ENCODE results near the gene TLCD2. TPM values are rescaled to one million over a fixed set of nuclear protein-coding genes. Genes with fewer than 3 reads are reported as not detected.

The TLCD2 gene
- total RNA-seq: 0.12 and 0.13 TPM in 2 replicates

DNA sequence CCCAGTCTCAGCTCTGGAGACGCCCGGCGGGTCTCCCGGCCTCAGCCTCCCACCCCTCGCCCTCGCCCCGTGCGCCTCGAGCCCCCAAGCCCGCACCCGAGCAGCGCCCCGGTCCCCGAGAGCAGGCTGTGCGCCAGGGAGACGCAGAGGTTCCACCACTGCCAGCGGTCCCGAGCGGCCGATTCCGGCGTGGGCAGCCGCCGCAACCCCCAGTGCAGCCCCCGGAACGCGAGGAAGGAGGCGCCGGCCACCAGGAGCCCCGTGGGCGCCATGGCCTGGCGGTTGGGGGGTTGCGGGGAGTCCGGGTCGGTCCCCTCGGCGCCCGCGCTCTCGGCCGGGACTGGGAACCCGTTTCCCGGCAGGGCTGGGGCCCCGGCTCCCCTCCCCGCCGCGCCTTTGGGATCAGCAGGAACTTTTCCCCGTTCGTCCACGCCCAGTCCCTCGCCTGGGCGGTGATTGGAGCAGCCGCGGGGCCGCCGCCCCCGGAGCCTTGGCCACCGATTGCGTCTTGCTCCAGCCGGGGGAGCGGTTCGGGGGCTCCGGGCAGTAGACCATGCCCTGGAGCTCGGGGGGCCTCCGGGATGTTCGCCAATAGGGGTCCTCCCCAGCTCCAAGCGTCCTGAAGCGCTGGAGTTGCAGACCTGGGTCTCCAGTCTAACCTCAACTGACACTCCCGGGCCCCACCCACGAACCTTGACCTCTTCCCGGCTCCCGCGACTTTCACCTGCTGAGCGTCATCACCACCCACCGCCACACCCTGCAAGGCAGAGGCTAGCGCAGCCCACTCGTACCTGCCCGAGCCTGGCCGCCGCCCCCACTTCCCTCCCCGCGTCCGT is at the start of gene TLCD2:
Gene TLCD2, minus strand, starts transcription at position 407 of the 836 bp plus-strand sequence. Its CDS starts 135 bp downstream, at position 272.
- Mint-ChIP-seq H3K27ac (no peak within 1 kb of the TSS), H3K4me1 (ENCODE audit: low read depth) (peaks cover 14% of the 10 kb centered on the region), H3K36me3 (ENCODE audit: low read depth) (peaks cover 19% of the 10 kb centered on the region), H3K27me3 (ENCODE audit: insufficient read depth) (peaks cover 19% of the 10 kb centered on the region), H3K9me3 (no peaks in the 10 kb centered on the region), H3K4me3 (peak within 1 kb of the TSS; percentile 64)
- intact Hi-C loops (cut with micrococcal nuclease): no loop called here
- no peak for DNase-seq (ENCODE audit: low spot score)

- Mint-ChIP-seq H3K9me3 (no peaks in the 10 kb centered on the region), H3K4me3 (no peak overlapping the region), H3K27me3 (ENCODE audit: insufficient read depth) (peaks cover 5% of the 10 kb centered on the region), H3K27ac (no peak overlapping the region), H3K36me3 (ENCODE audit: low read depth) (peaks cover 2% of the 10 kb centered on the region), H3K4me1 (ENCODE audit: low read depth) (peaks cover 27% of the 10 kb centered on the region)
- no peak for DNase-seq (ENCODE audit: low spot score)
- intact Hi-C loops (cut with micrococcal nuclease): no loop called here
Observed at GRCh38 chr17:1759529-1759928, 49.4 kb upstream of the TLCD2 start.

DNA sequence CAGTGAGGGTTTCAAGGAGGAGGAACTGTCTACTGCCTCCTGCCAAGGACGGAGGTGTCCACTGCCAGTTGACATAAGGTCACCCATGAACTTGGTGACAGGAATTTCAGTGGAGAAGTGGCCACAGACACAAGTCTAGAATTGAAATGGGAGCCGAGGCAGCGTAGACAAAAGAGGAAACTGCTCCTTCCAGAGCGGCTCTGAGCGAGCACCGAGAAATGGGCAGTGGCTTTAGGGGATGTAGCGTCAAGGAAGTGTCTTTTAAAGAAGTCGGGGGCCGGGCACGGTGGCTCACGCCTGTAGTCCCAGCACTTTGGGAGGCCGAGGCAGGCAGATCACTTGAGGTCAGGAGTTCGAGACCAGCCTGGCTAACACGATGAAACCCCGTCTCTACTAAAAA is 48.6 kb upstream of the TLCD2 start:
- no peak for DNase-seq (ENCODE audit: low spot score)
- H3K4me3 Mint-ChIP-seq: no peak overlapping the region
- H3K27ac Mint-ChIP-seq: no peak overlapping the region
- H3K27me3 Mint-ChIP-seq (ENCODE audit: insufficient read depth): peaks cover 5% of the 10 kb centered on the region
- no peaks in the 10 kb centered on the region for H3K9me3 Mint-ChIP-seq
- intact Hi-C loops (cut with micrococcal nuclease): no loop called here
- H3K36me3 Mint-ChIP-seq (ENCODE audit: low read depth): no peaks in the 10 kb centered on the region
- H3K4me1 Mint-ChIP-seq (ENCODE audit: low read depth): peaks cover 19% of the 10 kb centered on the region

DNA sequence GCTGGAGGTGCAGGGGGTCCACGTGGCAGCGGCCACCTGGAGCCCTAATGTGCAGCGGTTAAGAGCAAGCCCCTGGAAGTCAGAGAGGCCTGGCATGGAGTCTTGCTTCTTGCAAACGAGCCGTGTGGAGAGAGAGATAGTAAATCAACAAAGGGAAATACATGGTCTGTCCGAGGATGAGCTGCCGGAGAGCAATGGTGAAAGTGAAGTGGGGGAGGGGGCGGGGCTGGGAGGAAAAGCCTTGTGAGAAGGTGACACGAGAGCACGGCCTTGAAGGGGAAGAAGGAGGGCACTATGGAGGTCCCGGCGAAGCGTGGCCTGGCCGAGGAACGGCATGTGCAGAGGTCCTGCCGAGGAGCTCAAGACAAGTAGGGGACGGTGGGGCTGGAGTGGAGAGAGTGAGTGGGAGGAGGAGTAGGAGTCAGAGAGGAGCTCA is 45.7 kb upstream of the TLCD2 start:
- intact Hi-C loops (cut with micrococcal nuclease): no loop called here
- Mint-ChIP-seq H3K4me1 (ENCODE audit: low read depth) (no peaks in the 10 kb centered on the region), H3K27me3 (ENCODE audit: insufficient read depth) (peaks cover 5% of the 10 kb centered on the region), H3K9me3 (no peaks in the 10 kb centered on the region), H3K4me3 (no peak overlapping the region), H3K27ac (no peak overlapping the region), H3K36me3 (ENCODE audit: low read depth) (no peaks in the 10 kb centered on the region)
- DNase-seq (ENCODE audit: low spot score): no peak

DNA sequence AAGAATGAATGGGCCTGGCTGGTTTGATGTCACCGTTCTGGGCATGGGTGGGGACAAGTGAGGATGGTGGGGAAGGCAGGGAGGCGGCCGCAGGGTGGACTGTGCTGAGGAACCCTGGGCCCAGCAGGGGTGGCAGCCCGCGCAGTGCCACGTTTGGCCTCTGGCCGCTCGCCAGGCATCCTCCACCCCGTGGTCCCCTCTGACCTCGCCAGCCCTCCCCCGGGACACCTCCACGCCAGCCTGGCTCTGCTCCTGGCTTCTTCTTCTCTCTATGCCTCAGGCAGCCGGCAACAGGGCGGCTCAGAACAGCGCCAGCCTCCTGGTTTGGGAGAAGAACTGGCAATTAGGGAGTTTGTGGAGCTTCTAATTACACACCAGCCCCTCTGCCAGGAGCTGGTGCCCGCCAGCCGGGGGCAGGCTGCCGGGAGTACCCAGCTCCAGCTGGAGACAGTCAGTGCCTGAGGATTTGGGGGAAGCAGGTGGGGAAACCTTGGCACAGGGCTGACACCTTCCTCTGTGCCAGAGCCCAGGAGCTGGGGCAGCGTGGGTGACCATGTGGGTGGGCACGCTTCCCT is 45.2 kb upstream of the TLCD2 start:
- Mint-ChIP-seq H3K36me3 (ENCODE audit: low read depth) (no peaks in the 10 kb centered on the region), H3K27ac (no peak overlapping the region), H3K27me3 (ENCODE audit: insufficient read depth) (peaks cover 5% of the 10 kb centered on the region), H3K9me3 (no peaks in the 10 kb centered on the region), H3K4me3 (no peak overlapping the region), H3K4me1 (ENCODE audit: low read depth) (no peaks in the 10 kb centered on the region)
- intact Hi-C loops (cut with micrococcal nuclease): no loop called here
- no peak for DNase-seq (ENCODE audit: low spot score)

GRCh38 chr17:1754430-1755112 is 44.4 kb upstream of the TLCD2 start:
- no peaks in the 10 kb centered on the region for H3K9me3 Mint-ChIP-seq
- DNase-seq (ENCODE audit: low spot score): no peak
- H3K4me1 Mint-ChIP-seq (ENCODE audit: low read depth): no peaks in the 10 kb centered on the region
- no peak overlapping the region for H3K27ac Mint-ChIP-seq
- intact Hi-C loops (cut with micrococcal nuclease): no loop called here
- H3K27me3 Mint-ChIP-seq (ENCODE audit: insufficient read depth): peaks cover 5% of the 10 kb centered on the region
- H3K36me3 Mint-ChIP-seq (ENCODE audit: low read depth): no peaks in the 10 kb centered on the region
- H3K4me3 Mint-ChIP-seq: no peak overlapping the region

- Mint-ChIP-seq H3K4me3 (no peak overlapping the region), H3K36me3 (ENCODE audit: low read depth) (no peaks in the 10 kb centered on the region), H3K4me1 (ENCODE audit: low read depth) (no peaks in the 10 kb centered on the region), H3K9me3 (no peaks in the 10 kb centered on the region), H3K27ac (no peak overlapping the region), H3K27me3 (ENCODE audit: insufficient read depth) (peaks cover 6% of the 10 kb centered on the region)
- intact Hi-C loops (cut with micrococcal nuclease): no loop called here
- no peak for DNase-seq (ENCODE audit: low spot score)
Observed at GRCh38 chr17:1753767-1754429, 43.7 kb upstream of the TLCD2 start.

GRCh38 chr17:1752425-1753262 is 42.5 kb upstream of the TLCD2 start:
- intact Hi-C loops (cut with micrococcal nuclease): no loop called here
- no peaks in the 10 kb centered on the region for H3K9me3 Mint-ChIP-seq
- no peak overlapping the region for H3K27ac Mint-ChIP-seq
- H3K36me3 Mint-ChIP-seq (ENCODE audit: low read depth): no peaks in the 10 kb centered on the region
- no peaks in the 10 kb centered on the region for H3K4me1 Mint-ChIP-seq (ENCODE audit: low read depth)
- no peak overlapping the region for H3K4me3 Mint-ChIP-seq
- peaks cover 2% of the 10 kb centered on the region for H3K27me3 Mint-ChIP-seq (ENCODE audit: insufficient read depth)
- DNase-seq (ENCODE audit: low spot score): no peak

DNA sequence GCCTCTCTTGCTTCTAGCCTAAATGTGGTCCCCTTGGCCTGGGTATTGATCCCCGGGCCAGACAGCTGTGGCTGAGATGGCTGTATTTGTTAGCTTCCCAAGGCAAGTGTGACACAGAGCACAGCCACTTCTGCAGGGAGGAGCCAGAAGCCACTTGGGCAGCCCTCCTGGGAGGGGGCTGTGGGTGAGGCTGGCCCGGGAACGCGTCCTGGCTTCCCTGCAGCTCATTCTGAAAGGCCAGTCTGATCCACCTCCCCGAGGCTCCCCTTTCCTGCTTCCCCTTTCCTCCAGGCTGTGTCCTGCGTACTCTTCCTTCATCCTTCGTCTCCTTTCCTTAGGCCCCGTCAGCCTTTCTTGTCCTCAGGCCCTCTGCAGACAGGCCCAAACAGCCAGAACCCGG is 40.5 kb upstream of the TLCD2 start:
- H3K27ac Mint-ChIP-seq: no peak overlapping the region
- intact Hi-C loops (cut with micrococcal nuclease): no loop called here
- no peaks in the 10 kb centered on the region for H3K4me1 Mint-ChIP-seq (ENCODE audit: low read depth)
- DNase-seq (ENCODE audit: low spot score): no peak
- H3K27me3 Mint-ChIP-seq (ENCODE audit: insufficient read depth): peaks cover 2% of the 10 kb centered on the region
- H3K36me3 Mint-ChIP-seq (ENCODE audit: low read depth): no peaks in the 10 kb centered on the region
- no peaks in the 10 kb centered on the region for H3K9me3 Mint-ChIP-seq
- H3K4me3 Mint-ChIP-seq: no peak overlapping the region

GRCh38 chr17:1746975-1747543 is 36.9 kb upstream of the TLCD2 start:
- H3K36me3 Mint-ChIP-seq (ENCODE audit: low read depth): no peaks in the 10 kb centered on the region
- no peaks in the 10 kb centered on the region for H3K9me3 Mint-ChIP-seq
- H3K4me1 Mint-ChIP-seq (ENCODE audit: low read depth): no peaks in the 10 kb centered on the region
- no peak overlapping the region for H3K4me3 Mint-ChIP-seq
- DNase-seq (ENCODE audit: low spot score): no peak
- intact Hi-C loops (cut with micrococcal nuclease): no loop called here
- H3K27ac Mint-ChIP-seq: no peak overlapping the region
- peaks cover 2% of the 10 kb centered on the region for H3K27me3 Mint-ChIP-seq (ENCODE audit: insufficient read depth)

- H3K27me3 Mint-ChIP-seq (ENCODE audit: insufficient read depth): peaks cover 2% of the 10 kb centered on the region
- no peak for DNase-seq (ENCODE audit: low spot score)
- intact Hi-C loops (cut with micrococcal nuclease): no loop called here
- no peaks in the 10 kb centered on the region for H3K36me3 Mint-ChIP-seq (ENCODE audit: low read depth)
- no peak overlapping the region for H3K4me3 Mint-ChIP-seq
- no peaks in the 10 kb centered on the region for H3K9me3 Mint-ChIP-seq
- H3K27ac Mint-ChIP-seq: no peak overlapping the region
- H3K4me1 Mint-ChIP-seq (ENCODE audit: low read depth): no peaks in the 10 kb centered on the region
Observed at GRCh38 chr17:1745513-1746020, 35.4 kb upstream of the TLCD2 start.
